Testis (tissue), 2 donors: ENCODE measurements around the gene EHBP1.

Source experiments
- CTCF ChIP-seq, 3 experiments: fragments of 450-650 bp in 2 of 3; fragments of 200-600 bp in 1 of 3; sonication (generic) in 1 of 3; IDR thresholded peaks; one replicate each; pipeline ENCODE4 v1.5.1; 2016 to 2019; ENCODE audit warnings: antibody characterized with exemption in 3 of 3, mild to moderate bottlenecking in 2 of 3, moderate library complexity in 1 of 3
- POLR2A ChIP-seq: fragments of 450-650 bp; IDR thresholded peaks from one replicate; pipeline ENCODE4 v1.6.1; 2017; ENCODE audit warnings: antibody characterized with exemption, mild to moderate bottlenecking, moderate library complexity

- no peak for TF ChIP-seq CTCF (IDR thresholded peaks at IDR 0.05)
- TF ChIP-seq POLR2A: no peak
These were observed 98.4 kb downstream of the EHBP1 start for GRCh38 chr2:62803961-62804360.
